WI38 (cell line): Measurements from ENCODE around the gene ING2.
"Not testable (repeated sequence)": the region's sequence is repeated elsewhere in the genome, so short reads cannot be mapped to it uniquely, and the experiment has no call there.

Experiments used
- H3K4me3 ChIP-seq: 2 replicates; pipeline ENCODE4 v1.5.1; 2011; ENCODE audit warnings: low read depth, mild to moderate bottlenecking, control low read depth, low read length
- TF ChIP-seq, protein P1 (sequence below): IDR thresholded peaks from 2 replicates; pipeline ENCODE4 v1.5.1; 2012; ENCODE audit warnings: low read depth, mild to moderate bottlenecking, control low read depth, low read length

ING2 gene

DNA sequence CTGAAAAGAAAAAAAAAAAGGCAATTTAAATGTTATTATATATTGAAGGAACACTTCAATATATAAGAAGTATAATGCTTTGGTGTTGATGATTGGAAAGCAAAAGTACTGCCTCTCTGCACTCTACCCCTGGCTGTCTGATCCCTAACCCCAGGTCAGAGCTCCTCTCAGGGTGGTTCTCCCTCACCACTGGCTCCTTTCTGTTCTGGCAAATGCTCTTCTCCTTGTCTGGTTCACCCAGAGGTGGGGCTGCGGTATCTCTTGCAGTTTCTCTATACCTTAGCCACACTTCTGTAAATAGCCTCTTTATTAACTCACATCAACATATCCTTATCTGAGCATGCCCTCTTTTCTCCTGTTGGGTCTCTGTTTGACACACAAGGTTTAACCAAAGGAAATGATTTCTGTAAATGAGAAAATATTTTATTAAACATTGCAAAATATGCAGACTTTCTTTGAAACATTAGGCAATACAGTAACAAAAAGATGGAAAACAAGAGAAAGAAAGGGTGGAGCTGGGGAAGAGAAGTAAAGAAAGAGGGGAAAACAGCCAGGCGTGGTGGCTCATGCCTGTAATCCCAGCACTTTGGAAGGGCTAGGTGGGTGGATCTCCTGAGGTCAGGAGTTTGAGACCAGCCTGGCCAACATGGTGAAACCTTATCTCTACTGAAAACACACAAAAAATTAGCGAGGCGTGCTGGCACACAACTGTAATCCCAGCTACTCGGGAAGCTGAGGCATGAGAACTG, 45.7 kb downstream of the ING2 start:
- TF ChIP-seq, protein P1, sequence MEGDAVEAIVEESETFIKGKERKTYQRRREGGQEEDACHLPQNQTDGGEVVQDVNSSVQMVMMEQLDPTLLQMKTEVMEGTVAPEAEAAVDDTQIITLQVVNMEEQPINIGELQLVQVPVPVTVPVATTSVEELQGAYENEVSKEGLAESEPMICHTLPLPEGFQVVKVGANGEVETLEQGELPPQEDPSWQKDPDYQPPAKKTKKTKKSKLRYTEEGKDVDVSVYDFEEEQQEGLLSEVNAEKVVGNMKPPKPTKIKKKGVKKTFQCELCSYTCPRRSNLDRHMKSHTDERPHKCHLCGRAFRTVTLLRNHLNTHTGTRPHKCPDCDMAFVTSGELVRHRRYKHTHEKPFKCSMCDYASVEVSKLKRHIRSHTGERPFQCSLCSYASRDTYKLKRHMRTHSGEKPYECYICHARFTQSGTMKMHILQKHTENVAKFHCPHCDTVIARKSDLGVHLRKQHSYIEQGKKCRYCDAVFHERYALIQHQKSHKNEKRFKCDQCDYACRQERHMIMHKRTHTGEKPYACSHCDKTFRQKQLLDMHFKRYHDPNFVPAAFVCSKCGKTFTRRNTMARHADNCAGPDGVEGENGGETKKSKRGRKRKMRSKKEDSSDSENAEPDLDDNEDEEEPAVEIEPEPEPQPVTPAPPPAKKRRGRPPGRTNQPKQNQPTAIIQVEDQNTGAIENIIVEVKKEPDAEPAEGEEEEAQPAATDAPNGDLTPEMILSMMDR, result no peak
- no peak overlapping the region for H3K4me3 ChIP-seq

DNA sequence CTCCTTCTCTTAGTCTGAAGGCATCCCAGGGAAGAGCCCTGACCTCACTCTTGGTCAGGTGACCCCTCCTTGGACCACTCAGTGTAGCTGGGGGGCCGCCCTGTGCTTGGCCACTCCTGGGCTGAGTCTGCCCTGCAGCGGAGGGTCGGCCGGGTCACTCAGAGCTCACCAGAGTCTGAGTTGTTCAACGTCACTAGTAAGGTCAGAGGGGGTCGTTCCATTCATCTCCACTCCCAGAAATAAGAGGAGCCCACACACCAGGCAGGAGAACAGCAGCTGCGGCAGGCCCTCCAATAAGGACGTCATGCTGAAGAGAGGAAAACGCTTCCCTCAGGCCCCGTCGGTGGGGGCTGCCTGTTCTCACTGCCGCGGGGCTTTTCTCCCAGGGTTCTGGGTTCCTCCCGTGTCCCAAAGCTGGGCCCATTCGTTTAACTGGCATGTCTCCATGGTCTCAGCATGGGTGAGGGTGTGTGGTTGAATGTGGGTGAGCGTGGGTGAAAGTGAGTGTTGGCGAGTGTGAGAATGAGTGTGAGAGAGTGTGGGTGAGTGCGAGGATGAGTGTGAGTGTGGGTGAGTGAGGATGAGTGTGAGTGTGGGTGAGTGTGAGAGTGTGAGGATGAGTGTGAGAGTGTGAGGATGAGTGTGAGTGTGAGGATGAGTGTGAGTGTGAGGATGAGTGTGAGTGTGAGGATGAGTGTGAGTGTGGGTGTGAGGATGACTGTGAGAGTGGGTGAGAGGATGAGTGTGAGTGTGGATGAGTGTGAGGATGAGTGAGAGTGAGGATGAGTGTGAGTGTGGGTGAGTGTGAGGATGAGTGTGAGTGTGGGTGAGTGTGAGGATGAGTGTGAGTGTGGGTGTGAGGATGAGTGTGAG, 47.7 kb downstream of the ING2 start:
- H3K4me3 ChIP-seq, result no peak overlapping the region
- TF ChIP-seq, protein P1, result no peak

GRCh38 chr4:183553147-183553478, 48.3 kb downstream of the ING2 start:
- not testable (repeated sequence) for H3K4me3 ChIP-seq

DNA sequence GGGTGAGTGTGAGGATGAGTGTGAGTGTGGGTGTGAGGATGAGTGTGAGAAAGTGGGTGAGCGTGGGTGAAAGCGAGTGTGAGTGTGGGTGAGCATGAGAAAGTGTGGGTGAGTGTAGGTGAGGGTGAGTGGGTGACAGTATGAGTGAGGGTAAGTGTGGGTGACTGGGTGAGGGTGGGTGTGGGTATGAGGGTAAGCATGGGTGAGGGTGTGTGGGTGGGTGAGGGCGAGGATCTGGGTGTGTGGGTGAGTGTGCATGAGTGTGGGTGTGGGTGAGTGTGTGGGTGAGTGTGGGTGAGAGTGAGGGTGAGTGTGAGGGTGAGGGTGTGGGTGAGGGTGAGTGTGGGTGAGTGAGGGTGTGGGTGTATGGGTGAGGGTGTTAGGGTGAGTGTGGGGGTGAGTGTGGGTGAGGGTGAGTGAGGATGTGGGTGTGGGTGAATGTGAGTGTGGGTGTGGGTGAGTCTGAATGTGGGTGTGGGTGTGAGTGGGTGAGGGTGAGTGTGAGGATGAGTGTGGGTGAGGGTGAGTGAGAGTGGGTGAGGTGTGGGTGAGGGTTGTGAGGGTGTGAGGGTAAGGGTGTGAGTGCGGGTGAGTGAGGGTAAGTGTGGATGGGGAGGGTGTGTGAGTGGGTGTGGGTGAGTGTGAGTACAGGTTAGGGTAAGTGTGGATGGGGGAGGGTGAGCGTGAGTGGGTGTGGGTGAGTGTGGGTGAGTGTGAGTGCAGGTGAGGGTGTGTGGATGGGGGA, 48.9 kb downstream of the ING2 start:
- no peak overlapping the region for H3K4me3 ChIP-seq
- TF ChIP-seq, protein P1, result no peak

DNA sequence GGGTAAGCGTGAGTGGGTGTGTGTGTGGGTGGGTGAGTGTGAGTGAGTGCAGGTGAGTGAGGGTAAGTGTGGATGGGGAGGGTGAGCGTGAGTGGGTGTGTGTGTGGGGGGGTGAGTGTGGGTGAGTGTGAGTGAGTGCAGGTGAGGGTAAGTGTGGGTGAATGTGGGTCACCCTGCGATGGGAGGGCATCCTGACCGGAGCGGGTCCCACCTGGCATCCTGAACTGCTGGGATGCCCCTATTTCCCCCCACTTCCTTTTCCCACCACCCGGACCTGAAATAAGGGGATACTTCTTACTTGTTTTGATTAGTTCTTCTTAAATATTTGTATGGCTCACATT, 49.5 kb downstream of the ING2 start:
- TF ChIP-seq, protein P1, result no peak
- no peak overlapping the region for H3K4me3 ChIP-seq

DNA sequence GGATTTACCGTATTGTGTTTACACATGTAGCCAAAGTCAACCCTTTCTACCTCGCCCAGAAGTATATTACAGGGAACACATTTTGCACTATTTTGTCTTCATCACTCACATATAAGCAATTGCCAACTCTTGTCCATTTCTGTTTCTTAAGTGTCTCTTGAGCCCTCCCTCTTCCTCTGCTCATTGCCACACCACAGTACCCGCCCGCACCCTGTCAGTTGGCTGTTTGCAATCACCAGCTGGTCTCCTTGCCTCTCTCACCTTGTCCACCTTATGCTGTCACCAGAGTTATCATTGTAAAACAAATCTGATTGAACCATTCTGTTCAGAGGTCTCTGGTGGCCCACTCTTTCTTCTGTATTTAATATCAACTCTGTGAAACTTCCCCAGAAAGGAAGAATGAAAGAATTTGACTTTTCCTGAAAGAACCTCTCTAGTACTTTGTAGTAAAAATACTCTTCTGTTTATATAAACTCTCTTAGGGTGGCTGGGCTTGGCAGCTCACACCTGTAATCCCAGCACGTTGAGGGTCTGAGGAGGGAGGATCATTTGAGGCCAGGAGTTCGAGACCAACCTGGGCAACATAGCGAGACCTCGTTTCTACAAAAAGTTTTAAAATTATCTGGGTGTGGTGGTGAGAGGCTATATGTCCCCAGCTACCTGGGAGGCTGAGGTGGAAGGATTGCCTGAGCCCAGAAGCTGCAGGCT, 50.2 kb downstream of the ING2 start:
- H3K4me3 ChIP-seq, result no peak overlapping the region
- TF ChIP-seq, protein P1, result no peak

GRCh38 chr4:183556947-183557346, 52.1 kb downstream of the ING2 start:
- TF ChIP-seq, protein P1, result no peak
- H3K4me3 ChIP-seq, result no peak overlapping the region
